ELF-1 (cell line): ENCODE results near the gene HOXB3.

Experiments
- DNase-seq: peaks from one replicate; pipeline ENCODE4 v3.0.0-alpha.2; 2016; ENCODE audit warnings: low read depth, low spot score

The HOXB3 gene

GRCh38 chr17:48588074-48588415, 2.0 kb downstream of the HOXB3 start:
- DNase-seq: no peak

GRCh38 chr17:48587276-48588073, 2.6 kb downstream of the HOXB3 start:
- no peak for DNase-seq

- no peak for DNase-seq
These were observed 3.4 kb downstream of the HOXB3 start for GRCh38 chr17:48586355-48587258.

- no peak for DNase-seq
These were observed 5.8 kb downstream of the HOXB3 start for GRCh38 chr17:48584223-48584741.

- DNase-seq: no peak
These were observed 6.3 kb downstream of the HOXB3 start for GRCh38 chr17:48583708-48584222.

- DNase-seq: no peak
These were observed 7.3 kb downstream of the HOXB3 start for GRCh38 chr17:48582750-48583069.

- DNase-seq: no peak
These were observed 10.1 kb downstream of the HOXB3 start for GRCh38 chr17:48579760-48580554.

- no peak for DNase-seq
These were observed 10.6 kb downstream of the HOXB3 start for GRCh38 chr17:48579471-48579759.

- no peak for DNase-seq
These were observed 11.2 kb downstream of the HOXB3 start for GRCh38 chr17:48578616-48579470.

GRCh38 chr17:48577946-48578615, 12.0 kb downstream of the HOXB3 start, which contains the start of gene HOXB4:
TSS of gene HOXB4 (minus strand) at chr17:48578350. CDS start at chr17:48578319, 31 bp downstream.
- peak; percentile 79 for DNase-seq

GRCh38 chr17:48577330-48577945, 12.6 kb downstream of the HOXB3 start:
- DNase-seq: no peak

- DNase-seq: peak; percentile 88
These were observed 13.3 kb downstream of the HOXB3 start for GRCh38 chr17:48576479-48577309.

- DNase-seq: no peak
These were observed 14.2 kb downstream of the HOXB3 start for GRCh38 chr17:48575673-48576478.

GRCh38 chr17:48575066-48575582, 14.9 kb downstream of the HOXB3 start:
- DNase-seq: no peak

GRCh38 chr17:48574505-48575065, 15.5 kb downstream of the HOXB3 start:
- DNase-seq: no peak

- no peak for DNase-seq
These were observed 18.1 kb downstream of the HOXB3 start for GRCh38 chr17:48571826-48572417.
